HepG2 (cell line): ENCODE results near the gene SETD1A. TPM values are rescaled to one million over a fixed set of nuclear protein-coding genes. Genes with fewer than 3 reads are reported as not detected.

Experiments used
- ATF2 ChIP-seq: sonication (generic); formaldehyde crosslinking; IDR thresholded peaks from 2 replicates; pipeline ENCODE4 v1.4.0; 2020; ENCODE audit warnings: missing genetic modification reagents
- ATF5 ChIP-seq: sonication (generic); formaldehyde crosslinking; IDR thresholded peaks from 2 replicates; pipeline ENCODE4 v1.4.0; 2020; ENCODE audit warnings: mild to moderate bottlenecking, low read depth, missing genetic modification reagents
- ATM ChIP-seq: fragments of 450-650 bp; IDR thresholded peaks from 2 replicates; pipeline ENCODE4 v1.7.1; 2017; ENCODE audit warnings: mild to moderate bottlenecking, borderline replicate concordance
- ELF1 ChIP-seq: sonication (generic); formaldehyde crosslinking; IDR thresholded peaks from 2 replicates; pipeline ENCODE4 v1.4.0; 2020; ENCODE audit warnings: missing genetic modification reagents
- LBX2 ChIP-seq: sonication (generic); formaldehyde crosslinking; IDR thresholded peaks from 2 replicates; pipeline ENCODE4 v1.5.0; 2020; ENCODE audit warnings: missing genetic modification reagents, mild to moderate bottlenecking, borderline replicate concordance
- MED1 ChIP-seq: sonication (generic); formaldehyde crosslinking; IDR thresholded peaks from 2 replicates; pipeline ENCODE4 v1.4.0; 2020; ENCODE audit warnings: missing genetic modification reagents
- PBX3 ChIP-seq: sonication (generic); formaldehyde crosslinking; IDR thresholded peaks from 2 replicates; pipeline ENCODE4 v1.8.1; 2023; ENCODE audit warnings: missing genetic modification reagents, inconsistent platforms, borderline replicate concordance
- POLR2A ChIP-seq, 2 experiments: IDR thresholded peaks; 2 replicates each; pipeline ENCODE4 v1.6.1; 2011; ENCODE audit warnings: low read depth in 2 of 2, low read length in 2 of 2, mild to moderate bottlenecking in 1 of 2, moderate library complexity in 1 of 2; ENCODE audit not compliant: insufficient read depth in 1 of 2
- RARA ChIP-seq: IDR thresholded peaks from 2 replicates; pipeline ENCODE4 v1.6.1; 2016; ENCODE audit warnings: missing genetic modification reagents, missing compliant biosample characterization
- RBM39 ChIP-seq: fragments of 200-400 bp; formaldehyde crosslinking; IDR thresholded peaks from one replicate; pipeline ENCODE4 v1.6.1; 2018; ENCODE audit warnings: antibody characterized with exemption, mild to moderate bottlenecking, low read depth, low read length; ENCODE audit not compliant: poor library complexity, severe bottlenecking
- ZBTB26 ChIP-seq: IDR thresholded peaks from 2 replicates; pipeline ENCODE4 v1.6.1; 2016; ENCODE audit warnings: missing compliant biosample characterization, missing genetic modification reagents, borderline replicate concordance
- ZFP37 ChIP-seq: sonication (generic); formaldehyde crosslinking; IDR thresholded peaks from 2 replicates; pipeline ENCODE4 v1.4.0; 2020; ENCODE audit warnings: missing genetic modification reagents, borderline replicate concordance
- ZNF121 ChIP-seq: sonication (generic); formaldehyde crosslinking; IDR thresholded peaks from 2 replicates; pipeline ENCODE4 v1.5.0; 2020; ENCODE audit warnings: mild to moderate bottlenecking, missing genetic modification reagents
- ZNF569 ChIP-seq: sonication (generic); formaldehyde crosslinking; IDR thresholded peaks from 2 replicates; pipeline ENCODE4 v1.5.0; 2020; ENCODE audit warnings: mild to moderate bottlenecking, missing genetic modification reagents, moderate library complexity, borderline replicate concordance
- ZNF580 ChIP-seq: IDR thresholded peaks from 2 replicates; pipeline ENCODE4 v1.6.1; 2016; ENCODE audit warnings: low read depth, borderline replicate concordance
- ZNF614 ChIP-seq: IDR thresholded peaks from 2 replicates; pipeline ENCODE4 v1.6.1; 2018; ENCODE audit warnings: missing biosample characterization, missing genetic modification reagents, inconsistent platforms, borderline replicate concordance
- ZNF704 ChIP-seq: sonication (generic); formaldehyde crosslinking; IDR thresholded peaks from 2 replicates; pipeline ENCODE4 v1.8.1; 2023; ENCODE audit warnings: mild to moderate bottlenecking, inconsistent platforms, moderate library complexity, missing genetic modification reagents, borderline replicate concordance
- ZNF816 ChIP-seq: sonication (generic); formaldehyde crosslinking; IDR thresholded peaks from 2 replicates; pipeline ENCODE4 v1.8.0; 2022; ENCODE audit warnings: missing genetic modification reagents, mild to moderate bottlenecking, borderline replicate concordance
- ZSCAN22 ChIP-seq: sonication (generic); formaldehyde crosslinking; IDR thresholded peaks from 2 replicates; pipeline ENCODE4 v1.4.0; 2020; ENCODE audit warnings: mild to moderate bottlenecking, missing genetic modification reagents
- polyA plus RNA-seq, 8 experiments: library from polyadenylated mRNA; depleted of rRNA in 3 of 8; stranded (reverse) in 7 of 8; unstranded in 1 of 8; fragments of >200 nt; fragmentation: Illumina TruSeq in 4 of 8; extraction: Trizol in 4 of 8; gene quantifications; 2 replicates each; pipeline versions ENCODE4 v1.2.1 to v1.2.3, GENCODE V29; 2011 to 2016; ENCODE audit warnings: low read depth in 4 of 8, missing spikeins in 1 of 8, mixed read lengths in 1 of 8; ENCODE audit not compliant: insufficient read depth in 1 of 8
- total RNA-seq, 5 experiments: library from RNA; depleted of rRNA; stranded (reverse); fragments of >200 nt; fragmentation: Illumina TruSeq; extraction: Trizol; gene quantifications; 2 replicates each; pipeline ENCODE4 v1.2.3, GENCODE V29; 2016; ENCODE audit warnings: low read depth in 1 of 5

The SETD1A gene
- total and polyA plus RNA-seq, 2 of the 13 experiments (the other 11 are each of a cell fraction or from before 2014, with no cell fraction given) = 3.8 to 5.6 TPM

GRCh38 chr16:30997725-30998711 is 40.5 kb downstream of the SETD1A start (continued):
- TF ChIP-seq PBX3 (no peak), ZFP37 (CRISPR knock-in tag) (0 out of 2 replicates have a peak, but pooled peaks have one; percentile 25), ZNF816 (CRISPR knock-in tag) (peak; percentile 78; the same call in 1 of the 2 replicates), ZSCAN22 (no peak), LBX2 (CRISPR knock-in tag) (no peak), ATF5 (CRISPR knock-in tag) (no peak), ZNF569 (CRISPR knock-in tag) (no peak), ATM (no peak), ZNF580 (no peak; the same call in 1 of the 2 replicates), ZBTB26 (peak; percentile 92), MED1 (CRISPR knock-in tag) (peak; percentile 24; the same call in 1 of the 2 replicates), ZNF704 (CRISPR knock-in tag) (no peak), ZNF121 (CRISPR knock-in tag) (peak; percentile 44; the same call in 1 of the 2 replicates), ATF2 (CRISPR knock-in tag) (peak; percentile 8; the same call in 1 of the 2 replicates), ZNF614 (0 out of 2 replicates have a peak, but pooled peaks have one; percentile 35), POLR2A (IDR thresholded peaks at IDR 0.05; ENCODE audit: insufficient read depth in 1 of 2, low read depth in 2 of 2, low read length in 2 of 2) (peak in 1 of 2 experiments; percentile 31; a peak in 2 of 4 replicates), RARA (CRISPR knock-in tag) (peak; percentile 24), RBM39 (no peak), ELF1 (CRISPR knock-in tag) (no peak)
